ENCODE measurements around the gene CIT.

- TF ChIP-seq CTCF (IDR thresholded peaks at IDR 0.05) (no peak), POLR2A (IDR thresholded peaks at IDR 0.05) (no peak)
Measured at GRCh38 chr12:119910586-119910985, 33.5 kb upstream of the CIT start.

Measured in Peyer's patch (tissue), 4 donors.